Forelimb muscle (tissue), 1 donor: ENCODE measurements around the gene KRTCAP2. TPM values are rescaled to one million over a fixed set of nuclear protein-coding genes. Genes with fewer than 3 reads are reported as not detected.

Experiments
- polyA plus RNA-seq: library from polyadenylated mRNA; unstranded; fragments of 120-200 nt; gene quantifications from one replicate; pipeline ENCODE4 v1.2.1, GENCODE V29; 2013; ENCODE audit not compliant: insufficient read length

KRTCAP2 gene
- polyA plus RNA-seq, 1 donor, result 85.3 TPM

Other genes starting within 250 kb of the KRTCAP2 start
- 26.8 TPM for gene PMVK, start 236.6 kb downstream of the KRTCAP2 start, polyA plus RNA-seq
- 164 TPM for gene PBXIP1, start 217.2 kb downstream of the KRTCAP2 start, polyA plus RNA-seq
- gene PYGO2, start 211.5 kb downstream of the KRTCAP2 start, polyA plus RNA-seq, result 28.3 TPM
- gene SHC1, start 202.6 kb downstream of the KRTCAP2 start, polyA plus RNA-seq, result 67.4 TPM
- 47.6 TPM for gene CKS1B, start 198.6 kb downstream of the KRTCAP2 start, polyA plus RNA-seq
- gene FLAD1, start 190.0 kb downstream of the KRTCAP2 start, polyA plus RNA-seq, result 20.6 TPM
- gene LENEP, start 179.7 kb downstream of the KRTCAP2 start, polyA plus RNA-seq, result not detected
- gene ZBTB7B, start 170.5 kb downstream of the KRTCAP2 start, polyA plus RNA-seq, result 11.4 TPM
- 0.63 TPM for gene DCST2, start 139.5 kb downstream of the KRTCAP2 start, polyA plus RNA-seq
- gene DCST1, start 139.5 kb downstream of the KRTCAP2 start, polyA plus RNA-seq, result 0.09 TPM
- gene ADAM15, start 122.0 kb downstream of the KRTCAP2 start, polyA plus RNA-seq, result 57.1 TPM
- gene EFNA4, start 109.6 kb downstream of the KRTCAP2 start, polyA plus RNA-seq, result 6.5 TPM
- 2.1 TPM for gene EFNA3, start 94.5 kb downstream of the KRTCAP2 start, polyA plus RNA-seq
- gene EFNA1, start 45.4 kb downstream of the KRTCAP2 start, polyA plus RNA-seq, result 20.6 TPM
- 18.6 TPM for gene SLC50A1, start 37.5 kb downstream of the KRTCAP2 start, polyA plus RNA-seq
- 23.9 TPM for gene DPM3, start 32.8 kb downstream of the KRTCAP2 start, polyA plus RNA-seq
- gene TRIM46, start 545 bp upstream of the KRTCAP2 start, polyA plus RNA-seq, result 0.46 TPM
- gene THBS3, start 34.6 kb upstream of the KRTCAP2 start, polyA plus RNA-seq, result 63.0 TPM
- gene MTX1, start 35.4 kb upstream of the KRTCAP2 start, polyA plus RNA-seq, result 16.9 TPM
- 16.3 TPM for gene ENTREP3, start 82.2 kb upstream of the KRTCAP2 start, polyA plus RNA-seq
- gene SCAMP3, start 89.1 kb upstream of the KRTCAP2 start, polyA plus RNA-seq, result 44.4 TPM
- 37.0 TPM for gene CLK2, start 100.2 kb upstream of the KRTCAP2 start, polyA plus RNA-seq
- 4.3 TPM for gene HCN3, start 104.2 kb upstream of the KRTCAP2 start, polyA plus RNA-seq
- 0.09 TPM for gene PKLR, start 128.1 kb upstream of the KRTCAP2 start, polyA plus RNA-seq
- gene FDPS, start 135.6 kb upstream of the KRTCAP2 start, polyA plus RNA-seq, result 115 TPM
- 27.9 TPM for gene RUSC1, start 147.6 kb upstream of the KRTCAP2 start, polyA plus RNA-seq